ENCODE results near the gene MYO15B.

GRCh38 chr17:75634754-75635609 lies 47.4 kb downstream of the MYO15B start:
- TF ChIP-seq GATA2 (IDR thresholded peaks at IDR 0.05; ENCODE audit: low read depth, low read length) (no peak), GATA3 (IDR thresholded peaks at IDR 0.05; ENCODE audit: low read depth, low read length) (no peak)

All from SH-SY5Y (cell line).